Daoy (cell line): ENCODE measurements around the gene KRTAP12-2. TPM values are rescaled to one million over a fixed set of nuclear protein-coding genes. Genes with fewer than 3 reads are reported as not detected.
"Not testable (repeated sequence)": the region's sequence is repeated elsewhere in the genome, so short reads cannot be mapped to it uniquely, and the experiment has no call there.

ENCODE experiments used
- DNase-seq: peaks from one replicate; pipeline ENCODE4 v3.0.0-alpha.2; 2015; ENCODE audit warnings: low read depth
- total RNA-seq: library from RNA; depleted of rRNA; stranded (reverse); fragments of >200 nt; shearing (Covaris generic); gene quantifications from 2 replicates; pipeline ENCODE4 v1.2.3, GENCODE V29; 2014

KRTAP12-2 gene
- total RNA-seq, 1 experiment from 2014 or later: not detected

GRCh38 chr21:44702111-44702972, 35.6 kb upstream of the KRTAP12-2 start:
- DNase-seq: no peak

- DNase-seq: no peak
Observed at GRCh38 chr21:44701541-44701940, 34.8 kb upstream of the KRTAP12-2 start.

- DNase-seq: no peak
Observed at GRCh38 chr21:44701023-44701400, 34.3 kb upstream of the KRTAP12-2 start.

DNA sequence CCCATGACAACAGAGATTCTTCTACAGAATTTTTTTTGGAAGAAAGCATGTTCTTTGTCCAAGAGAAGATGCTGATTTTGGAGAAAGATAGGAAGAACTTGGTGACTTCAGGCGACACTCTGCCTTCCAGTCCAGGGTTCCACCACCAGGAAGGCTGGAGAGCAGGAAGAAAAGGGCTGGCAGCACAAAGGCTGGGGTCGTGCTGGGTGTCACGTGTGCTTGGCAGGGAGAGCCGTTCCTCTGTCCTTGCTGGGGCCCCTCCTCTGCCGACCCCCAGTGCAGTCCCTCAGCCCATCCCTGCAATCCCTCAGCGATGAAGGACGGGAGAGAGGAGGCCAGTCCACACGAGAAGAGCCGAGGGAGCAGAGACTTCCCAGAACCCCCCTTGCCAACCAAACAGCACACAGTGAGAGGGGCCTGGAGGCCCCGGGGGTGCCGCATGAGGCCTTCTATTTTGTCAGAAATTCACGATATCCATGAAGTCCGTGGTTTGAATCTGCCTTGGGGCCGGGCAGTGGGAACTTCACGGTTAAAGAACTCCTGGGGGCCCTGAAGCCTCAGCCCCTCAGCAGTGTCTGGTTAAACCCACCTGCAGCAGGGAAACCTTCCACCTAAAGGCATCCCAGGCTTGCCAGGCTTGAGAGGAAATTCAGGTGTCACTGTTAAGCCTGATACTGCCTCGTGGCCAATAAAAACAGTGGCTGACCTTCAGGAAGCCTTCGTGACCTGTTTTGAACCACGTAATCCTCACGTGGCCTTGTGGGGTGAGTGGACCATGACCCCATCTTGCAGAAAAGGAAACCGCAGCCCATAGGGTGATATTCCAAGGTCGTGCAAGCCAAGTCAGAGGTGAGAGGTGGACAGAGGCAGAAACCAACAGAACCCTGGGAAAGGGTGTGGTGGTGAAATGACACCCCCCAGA, 33.6 kb upstream of the KRTAP12-2 start:
- no peak for DNase-seq

DNA sequence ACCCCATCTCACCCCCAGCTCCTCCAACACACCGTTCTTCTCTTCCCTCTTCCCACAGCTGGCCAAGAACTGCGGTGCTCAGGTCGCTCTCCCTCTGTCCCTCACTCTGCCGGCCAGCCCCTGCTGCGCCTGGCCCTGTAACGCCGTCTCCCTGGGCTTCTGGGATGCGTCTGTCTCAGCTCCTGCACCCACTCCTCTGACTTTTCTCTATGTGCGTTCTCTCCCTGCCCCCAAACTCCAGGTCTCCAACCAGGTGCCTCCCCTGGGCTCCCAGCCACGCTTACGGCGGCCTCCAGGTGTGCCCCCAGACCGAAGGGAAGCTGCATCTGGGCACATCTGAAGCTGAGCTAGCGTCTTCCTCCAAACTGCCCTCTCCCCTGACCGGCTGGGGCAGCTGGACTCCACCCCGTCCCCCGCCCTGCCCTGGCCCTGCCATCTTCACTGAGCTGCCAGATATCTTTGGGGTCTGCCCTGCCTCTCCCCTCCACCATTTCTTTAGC, 32.8 kb upstream of the KRTAP12-2 start:
- no peak for DNase-seq

- DNase-seq: no peak
Observed at GRCh38 chr21:44697811-44698734, 31.3 kb upstream of the KRTAP12-2 start.

- DNase-seq: not testable (repeated sequence)
Observed at GRCh38 chr21:44697172-44697810, 30.6 kb upstream of the KRTAP12-2 start, which contains the start of gene KRTAP10-12. KRTAP10-12 (plus strand) TSS chr21:44697172; CDS start chr21:44697202, 30 bp downstream.

GRCh38 chr21:44696572-44696971, 29.8 kb upstream of the KRTAP12-2 start:
- no peak for DNase-seq

GRCh38 chr21:44695641-44696040, 28.9 kb upstream of the KRTAP12-2 start:
- DNase-seq: no peak

DNA sequence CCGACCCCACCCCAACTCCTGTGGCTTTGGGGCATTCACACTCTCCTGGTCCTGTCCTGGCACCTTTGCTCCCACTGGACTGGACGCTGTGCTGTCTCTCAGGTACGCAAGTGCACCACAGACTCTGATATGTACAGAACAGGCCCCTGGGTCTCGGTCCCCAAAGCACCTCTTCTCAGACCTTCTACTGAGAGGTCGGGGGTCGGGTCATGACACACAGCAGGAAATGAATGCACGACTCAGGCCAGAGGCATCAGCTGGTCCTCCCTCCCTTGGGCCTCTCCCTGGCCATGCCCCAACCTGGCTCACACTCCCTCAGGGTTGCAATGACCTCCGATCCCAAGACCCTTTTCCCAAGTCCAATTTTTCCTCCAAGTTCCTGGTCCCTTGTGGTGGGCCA, 28.5 kb upstream of the KRTAP12-2 start:
- no peak for DNase-seq

DNA sequence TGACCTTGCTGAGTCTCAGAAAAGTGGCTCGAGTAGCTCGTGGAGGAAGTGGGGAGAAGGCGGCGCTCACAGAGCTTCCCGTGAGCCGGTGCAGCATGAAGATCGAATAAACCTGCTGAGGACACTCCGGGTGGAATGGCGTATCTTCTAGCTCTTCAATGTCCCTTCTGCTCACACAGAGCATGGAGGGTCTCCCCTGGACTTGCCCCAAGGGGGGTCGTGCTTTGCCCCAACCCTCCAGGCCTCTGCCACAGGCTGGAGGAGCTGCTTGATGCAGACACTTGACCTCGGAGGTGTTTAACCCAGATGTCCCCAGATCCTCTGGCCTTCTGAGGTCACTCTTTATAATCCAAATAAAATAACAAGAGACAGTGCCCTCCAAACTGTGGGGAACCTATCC, 28.0 kb upstream of the KRTAP12-2 start:
- no peak for DNase-seq

DNA sequence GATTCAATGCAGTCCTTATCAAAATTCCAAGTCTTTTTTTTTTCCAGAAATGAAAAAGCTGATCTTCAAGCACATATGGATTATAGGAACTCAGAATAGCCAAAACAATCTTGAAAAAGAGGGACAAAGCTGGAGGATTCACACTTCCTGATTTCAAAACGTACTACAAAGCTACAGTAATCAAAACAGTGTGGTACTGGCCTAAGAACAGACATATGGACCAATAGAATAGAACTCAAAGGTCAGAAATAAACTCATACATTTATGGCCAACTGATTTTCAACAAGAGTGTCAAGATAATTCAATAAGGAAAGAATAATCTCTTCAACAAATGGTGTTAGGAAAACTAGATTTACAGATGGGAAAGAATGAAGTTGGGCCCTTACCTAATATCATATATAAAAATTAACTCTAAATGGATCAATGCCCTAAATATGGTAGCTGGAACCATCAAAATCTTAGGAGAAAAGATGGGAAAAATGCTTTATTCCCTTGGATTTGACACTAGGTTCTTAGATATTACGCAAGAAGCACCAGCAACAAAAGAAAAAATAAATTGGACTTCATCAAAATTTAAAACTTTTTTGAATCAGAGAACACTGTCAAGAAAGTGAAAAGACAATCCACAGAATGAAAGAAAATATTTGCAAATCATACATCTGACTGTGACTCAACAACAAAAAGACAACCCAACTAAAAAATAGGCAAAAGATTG, 26.2 kb upstream of the KRTAP12-2 start:
- no peak for DNase-seq

DNA sequence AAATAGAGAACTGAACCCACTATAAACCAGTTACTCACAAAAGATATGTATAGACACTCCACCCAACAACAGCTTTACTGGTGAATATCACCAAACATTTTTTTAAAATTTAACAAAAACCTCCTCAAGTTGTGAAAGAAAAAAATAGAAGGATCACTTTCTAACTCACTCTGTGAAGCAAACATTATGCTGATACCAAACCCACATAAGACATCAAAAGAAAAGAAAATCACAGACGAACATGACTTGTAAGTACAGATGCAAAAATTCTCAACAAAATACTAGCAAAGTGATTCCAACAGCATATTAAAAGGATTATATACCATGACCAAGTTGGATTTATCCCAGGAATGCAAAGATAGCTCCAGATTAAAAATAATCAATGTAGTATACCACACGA, 25.0 kb upstream of the KRTAP12-2 start:
- no peak for DNase-seq

DNA sequence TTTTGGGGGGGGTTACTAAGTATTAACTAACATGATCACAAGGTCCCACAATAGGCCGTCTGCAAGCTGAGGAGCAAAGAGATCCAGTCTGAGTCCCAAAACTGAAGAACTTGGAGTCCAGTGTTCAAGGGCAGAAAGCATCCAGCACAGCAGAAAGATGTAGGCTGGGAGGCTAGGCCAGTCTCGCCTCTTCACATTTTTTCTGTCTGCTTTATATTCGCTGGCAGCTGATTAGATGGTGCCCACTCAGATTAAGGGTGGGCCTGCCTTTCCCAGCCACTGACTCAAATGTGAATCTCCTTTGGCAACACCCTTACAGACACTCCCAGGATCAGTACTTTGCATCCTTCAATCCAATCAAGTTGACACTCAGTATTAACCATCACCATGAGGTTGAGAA, 23.0 kb upstream of the KRTAP12-2 start:
- DNase-seq: not testable (repeated sequence)

DNA sequence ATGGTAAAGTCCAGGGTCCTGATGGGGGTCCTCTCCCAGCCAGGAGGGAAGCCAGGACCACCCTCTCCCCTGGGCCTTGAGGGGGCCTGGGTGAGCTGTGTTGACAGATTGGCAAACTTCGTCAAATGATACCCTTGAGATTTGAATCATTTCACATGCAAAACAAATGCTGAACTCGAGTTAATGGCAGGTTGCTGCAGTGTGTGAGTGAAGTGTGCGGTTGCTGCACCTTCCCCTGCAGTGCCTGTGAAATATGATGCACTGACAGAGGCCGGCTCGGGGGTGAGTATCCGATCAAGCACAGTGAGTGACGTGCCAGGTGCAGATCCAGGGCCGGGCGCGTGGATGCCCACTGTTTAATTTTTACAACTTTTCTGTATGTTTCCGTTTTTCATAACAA, 20.9 kb upstream of the KRTAP12-2 start:
- no peak for DNase-seq

GRCh38 chr21:44686843-44687561, 20.3 kb upstream of the KRTAP12-2 start:
- DNase-seq: no peak

- DNase-seq: no peak
Observed at GRCh38 chr21:44686000-44686781, 19.5 kb upstream of the KRTAP12-2 start.

DNA sequence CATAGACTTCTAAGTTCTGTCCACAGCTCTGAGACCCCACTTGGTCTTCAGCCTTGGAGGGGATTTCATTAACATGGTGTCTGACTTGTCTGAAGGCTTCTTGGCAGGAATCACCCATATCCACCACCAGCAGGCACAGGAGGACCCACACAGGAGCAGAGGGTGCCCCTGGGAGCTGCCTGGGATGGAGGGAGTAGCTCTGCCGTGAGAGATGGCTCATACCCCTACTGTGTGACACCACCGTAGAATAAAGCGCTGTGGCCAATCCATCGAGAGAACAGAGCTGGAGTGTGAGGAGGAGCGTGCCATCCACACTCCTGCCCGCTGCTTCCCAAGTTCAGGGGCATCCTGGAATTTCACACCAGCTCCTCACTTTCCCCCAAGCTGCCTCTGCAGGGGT, 18.3 kb upstream of the KRTAP12-2 start:
- DNase-seq: not testable (repeated sequence)

- DNase-seq: no peak
Observed at GRCh38 chr21:44684483-44684882, 17.8 kb upstream of the KRTAP12-2 start.
